ENCODE measurements around the gene COBLL1.
"Not testable (repeated sequence)": the region's sequence is repeated elsewhere in the genome, so short reads cannot be mapped to it uniquely, and the experiment has no call there.

Gene COBLL1

GRCh38 chr2:164875334-164876205 is 33.9 kb upstream of the COBLL1 start:
- Histone ChIP-seq H3K79me2 (ENCODE audit: control insufficient read depth, insufficient read depth, low read length, unreplicated experiment) (no peaks in the 10 kb centered on the region), H3K4me1 (ENCODE audit: control insufficient read depth, insufficient read depth, low read length, unreplicated experiment) (no peaks in the 10 kb centered on the region), H3K27ac (ENCODE audit: low read depth, low read length) (no peak overlapping the region), H3K4me3 (ENCODE audit: low read depth, low read length) (no peak overlapping the region), H3K36me3 (ENCODE audit: insufficient read depth, low read length) (no peaks in the 10 kb centered on the region), H2AFZ (ENCODE audit: low read length, unreplicated experiment) (no peak overlapping the region), H3K27me3 (ENCODE audit: insufficient read depth, low read length) (no peaks in the 10 kb centered on the region)

DNA sequence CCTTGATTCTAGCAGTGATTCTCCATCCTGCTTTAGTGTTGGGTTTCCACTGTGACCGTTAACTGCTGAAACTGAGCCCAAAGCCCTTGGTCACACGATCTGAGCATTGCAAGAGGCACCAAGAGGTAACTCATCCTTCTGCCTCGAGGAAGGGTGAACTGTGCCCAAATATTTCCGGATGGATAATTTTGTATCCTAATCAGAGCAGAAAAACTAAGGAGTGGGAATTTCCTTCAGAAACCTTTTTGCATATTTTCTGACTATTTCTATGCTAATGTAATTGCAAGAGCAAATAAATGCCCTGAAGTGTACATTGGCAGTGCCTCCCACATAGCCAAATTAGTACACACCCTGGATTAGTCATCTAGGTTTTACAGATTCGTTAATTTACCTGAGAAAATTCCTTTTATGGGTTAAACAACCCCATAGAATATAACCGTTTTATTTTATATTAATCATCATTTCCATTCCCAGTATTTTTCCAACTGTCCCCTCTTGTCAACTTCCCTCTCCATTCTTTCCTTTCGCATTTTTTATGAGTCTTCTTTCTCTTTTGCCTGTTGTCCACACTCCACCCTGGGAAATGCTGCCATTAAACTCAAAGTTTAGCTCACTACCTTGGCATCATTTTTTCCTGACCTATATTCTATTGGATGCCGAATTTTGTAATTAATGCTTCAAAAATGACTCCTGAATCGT is 31.7 kb upstream of the COBLL1 start:
- H3K4me3 ChIP-seq (ENCODE audit: low read depth, low read length) = no peak overlapping the region
- no peak overlapping the region for H3K27ac ChIP-seq (ENCODE audit: low read depth, low read length)
- H3K27me3 ChIP-seq (ENCODE audit: insufficient read depth, low read length) = no peaks in the 10 kb centered on the region
- no peaks in the 10 kb centered on the region for H3K36me3 ChIP-seq (ENCODE audit: insufficient read depth, low read length)
- H3K4me1 ChIP-seq (ENCODE audit: control insufficient read depth, insufficient read depth, low read length, unreplicated experiment) = no peaks in the 10 kb centered on the region
- H2AFZ ChIP-seq (ENCODE audit: low read length, unreplicated experiment) = no peak overlapping the region
- H3K79me2 ChIP-seq (ENCODE audit: control insufficient read depth, insufficient read depth, low read length, unreplicated experiment) = no peaks in the 10 kb centered on the region

GRCh38 chr2:164871404-164871803 is 29.8 kb upstream of the COBLL1 start:
- H2AFZ ChIP-seq (ENCODE audit: low read length, unreplicated experiment) = no peak overlapping the region
- no peaks in the 10 kb centered on the region for H3K36me3 ChIP-seq (ENCODE audit: insufficient read depth, low read length)
- no peaks in the 10 kb centered on the region for H3K4me1 ChIP-seq (ENCODE audit: control insufficient read depth, insufficient read depth, low read length, unreplicated experiment)
- no peak overlapping the region for H3K27ac ChIP-seq (ENCODE audit: low read depth, low read length)
- H3K79me2 ChIP-seq (ENCODE audit: control insufficient read depth, insufficient read depth, low read length, unreplicated experiment) = no peaks in the 10 kb centered on the region
- H3K27me3 ChIP-seq (ENCODE audit: insufficient read depth, low read length) = no peaks in the 10 kb centered on the region
- no peak overlapping the region for H3K4me3 ChIP-seq (ENCODE audit: low read depth, low read length)

DNA sequence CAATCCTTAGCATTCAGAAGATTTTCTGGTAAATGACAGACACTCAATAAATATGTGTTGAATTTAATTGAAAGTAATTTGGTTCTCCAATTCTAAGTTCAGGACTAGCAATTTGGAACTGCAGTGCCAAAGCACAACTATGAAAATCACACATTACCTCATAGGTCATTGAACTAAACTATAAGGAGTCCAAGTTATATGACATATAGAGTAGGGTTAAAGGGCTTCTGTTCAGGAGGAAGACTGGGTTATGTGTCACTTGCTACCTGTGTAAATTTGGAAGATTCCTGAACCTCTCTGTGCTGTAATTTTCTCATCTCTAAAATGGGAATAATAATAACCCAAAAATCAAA is 27.8 kb upstream of the COBLL1 start:
- H3K27me3 ChIP-seq (ENCODE audit: insufficient read depth, low read length) = no peaks in the 10 kb centered on the region
- H3K79me2 ChIP-seq (ENCODE audit: control insufficient read depth, insufficient read depth, low read length, unreplicated experiment) = no peaks in the 10 kb centered on the region
- no peak overlapping the region for H3K4me3 ChIP-seq (ENCODE audit: low read depth, low read length)
- no peak overlapping the region for H3K27ac ChIP-seq (ENCODE audit: low read depth, low read length)
- H3K4me1 ChIP-seq (ENCODE audit: control insufficient read depth, insufficient read depth, low read length, unreplicated experiment) = no peaks in the 10 kb centered on the region
- H3K36me3 ChIP-seq (ENCODE audit: insufficient read depth, low read length) = no peaks in the 10 kb centered on the region
- peak overlapping the region; percentile 18 for H2AFZ ChIP-seq (ENCODE audit: low read length, unreplicated experiment)

GRCh38 chr2:164868563-164869419 is 27.2 kb upstream of the COBLL1 start:
- Histone ChIP-seq H3K4me3 (ENCODE audit: low read depth, low read length) (no peak overlapping the region), H3K27me3 (ENCODE audit: insufficient read depth, low read length) (no peaks in the 10 kb centered on the region), H3K79me2 (ENCODE audit: control insufficient read depth, insufficient read depth, low read length, unreplicated experiment) (no peaks in the 10 kb centered on the region), H3K27ac (ENCODE audit: low read depth, low read length) (no peak overlapping the region), H2AFZ (ENCODE audit: low read length, unreplicated experiment) (peak overlapping the region; percentile 18), H3K36me3 (ENCODE audit: insufficient read depth, low read length) (no peaks in the 10 kb centered on the region), H3K4me1 (ENCODE audit: control insufficient read depth, insufficient read depth, low read length, unreplicated experiment) (no peaks in the 10 kb centered on the region)

DNA sequence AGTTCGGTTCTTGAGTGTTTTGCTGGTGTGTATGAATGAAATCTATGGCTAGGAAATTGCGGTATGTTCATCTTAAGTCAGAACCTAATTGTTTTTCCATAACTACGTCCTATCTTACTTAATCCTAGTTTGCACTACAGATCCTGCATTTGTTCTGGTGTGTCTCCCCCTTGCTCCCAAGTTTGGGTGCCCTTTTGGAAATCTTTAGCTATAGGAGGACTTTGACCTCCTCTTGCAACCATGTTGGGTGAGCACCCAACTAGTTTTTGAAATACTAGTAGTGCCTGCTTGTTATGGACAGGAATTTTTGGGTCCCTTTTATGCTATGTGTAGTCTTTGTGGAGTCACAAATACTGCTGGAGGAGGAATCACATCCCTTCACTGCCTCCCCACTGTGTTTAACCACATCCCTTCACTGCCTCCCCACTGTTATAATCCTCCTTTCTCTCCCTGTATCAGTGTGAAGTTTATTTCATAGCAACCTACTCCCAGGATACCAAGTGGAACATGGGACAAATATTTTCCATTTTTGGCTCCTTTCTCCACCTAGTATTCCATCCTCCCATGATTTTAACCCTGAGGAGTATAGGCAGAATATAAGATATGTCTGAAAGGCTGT is 26.3 kb upstream of the COBLL1 start:
- no peaks in the 10 kb centered on the region for H3K79me2 ChIP-seq (ENCODE audit: control insufficient read depth, insufficient read depth, low read length, unreplicated experiment)
- no peaks in the 10 kb centered on the region for H3K4me1 ChIP-seq (ENCODE audit: control insufficient read depth, insufficient read depth, low read length, unreplicated experiment)
- H3K27me3 ChIP-seq (ENCODE audit: insufficient read depth, low read length) = no peaks in the 10 kb centered on the region
- no peaks in the 10 kb centered on the region for H3K36me3 ChIP-seq (ENCODE audit: insufficient read depth, low read length)
- H3K27ac ChIP-seq (ENCODE audit: low read depth, low read length) = no peak overlapping the region
- H2AFZ ChIP-seq (ENCODE audit: low read length, unreplicated experiment) = no peak overlapping the region
- H3K4me3 ChIP-seq (ENCODE audit: low read depth, low read length) = no peak overlapping the region

GRCh38 chr2:164866381-164866780 is 24.8 kb upstream of the COBLL1 start:
- H3K27me3 ChIP-seq (ENCODE audit: insufficient read depth, low read length); H3K36me3 ChIP-seq (ENCODE audit: insufficient read depth, low read length); H3K4me3 ChIP-seq (ENCODE audit: low read depth, low read length); H3K27ac ChIP-seq (ENCODE audit: low read depth, low read length); H3K4me1 ChIP-seq (ENCODE audit: control insufficient read depth, insufficient read depth, low read length, unreplicated experiment); H3K79me2 ChIP-seq (ENCODE audit: control insufficient read depth, insufficient read depth, low read length, unreplicated experiment); H2AFZ ChIP-seq (ENCODE audit: low read length, unreplicated experiment): not testable (repeated sequence)

DNA sequence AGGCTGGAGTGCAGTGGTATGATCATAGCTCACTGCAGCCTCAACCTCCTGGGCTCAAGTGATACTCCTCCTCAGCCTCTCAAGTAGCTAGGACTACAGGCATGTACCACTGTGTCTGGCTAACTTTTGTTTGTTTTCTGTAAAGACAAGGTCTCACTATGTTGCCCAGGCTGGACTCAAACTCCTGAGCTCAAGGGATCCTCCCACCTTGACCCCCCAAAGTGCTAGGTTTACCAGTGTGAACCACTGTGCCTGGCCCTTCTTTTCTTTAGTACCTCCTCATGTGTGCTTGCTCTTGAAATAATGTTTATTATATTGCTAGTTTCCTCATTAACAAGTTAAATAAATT is 19.0 kb upstream of the COBLL1 start:
- Histone ChIP-seq H3K4me1 (ENCODE audit: control insufficient read depth, insufficient read depth, low read length, unreplicated experiment) (no peaks in the 10 kb centered on the region), H3K27me3 (ENCODE audit: insufficient read depth, low read length) (no peaks in the 10 kb centered on the region), H2AFZ (ENCODE audit: low read length, unreplicated experiment) (no peak overlapping the region), H3K27ac (ENCODE audit: low read depth, low read length) (no peak overlapping the region), H3K79me2 (ENCODE audit: control insufficient read depth, insufficient read depth, low read length, unreplicated experiment) (no peaks in the 10 kb centered on the region), H3K4me3 (ENCODE audit: low read depth, low read length) (no peak overlapping the region), H3K36me3 (ENCODE audit: insufficient read depth, low read length) (no peaks in the 10 kb centered on the region)

GRCh38 chr2:164859906-164860693 is 18.5 kb upstream of the COBLL1 start:
- H2AFZ ChIP-seq (ENCODE audit: low read length, unreplicated experiment) = not testable (repeated sequence)

More at GRCh38 chr2:164859906-164860693, 18.5 kb upstream of the COBLL1 start:
- H3K4me1 ChIP-seq (ENCODE audit: control insufficient read depth, insufficient read depth, low read length, unreplicated experiment); H3K36me3 ChIP-seq (ENCODE audit: insufficient read depth, low read length); H3K27me3 ChIP-seq (ENCODE audit: insufficient read depth, low read length); H3K79me2 ChIP-seq (ENCODE audit: control insufficient read depth, insufficient read depth, low read length, unreplicated experiment); H3K4me3 ChIP-seq (ENCODE audit: low read depth, low read length); H3K27ac ChIP-seq (ENCODE audit: low read depth, low read length): not testable (repeated sequence)

All from ACC112 (cell line).